HepG2 (cell line): ENCODE results near the gene PVR. TPM values are rescaled to one million over a fixed set of nuclear protein-coding genes. Genes with fewer than 3 reads are reported as not detected.

Experiments
- JUN ChIP-seq: sonication (generic); formaldehyde crosslinking; IDR thresholded peaks from 2 replicates; pipeline ENCODE4 v1.4.0; 2020; ENCODE audit warnings: mild to moderate bottlenecking, missing genetic modification reagents
- RARA ChIP-seq: IDR thresholded peaks from 2 replicates; pipeline ENCODE4 v1.6.1; 2016; ENCODE audit warnings: missing genetic modification reagents, missing compliant biosample characterization
- SP1 ChIP-seq, 2 experiments: fragments of 450-650 bp in 1 of 2; sonication (generic) in 1 of 2; formaldehyde crosslinking in 1 of 2; IDR thresholded peaks; 2 replicates each; pipeline versions ENCODE4 v1.4.0 to v1.6.1; 2016 to 2020; ENCODE audit warnings: missing genetic modification reagents in 1 of 2
- TEAD2 ChIP-seq: sonication (generic); formaldehyde crosslinking; IDR thresholded peaks from 2 replicates; pipeline ENCODE4 v1.9.0; 2021; ENCODE audit warnings: missing genetic modification reagents
- ZNF263 ChIP-seq: sonication (generic); formaldehyde crosslinking; IDR thresholded peaks from 2 replicates; pipeline ENCODE4 v1.4.0; 2020; ENCODE audit warnings: missing genetic modification reagents
- ZNF850 ChIP-seq: sonication (generic); formaldehyde crosslinking; conservative IDR thresholded peaks from 2 replicates; pipeline ENCODE4 v1.9.0; 2021; ENCODE audit warnings: mild to moderate bottlenecking, missing genetic modification reagents
- polyA plus RNA-seq, 8 experiments: library from polyadenylated mRNA; depleted of rRNA in 3 of 8; stranded (reverse) in 7 of 8; unstranded in 1 of 8; fragments of >200 nt; fragmentation: Illumina TruSeq in 4 of 8; extraction: Trizol in 4 of 8; gene quantifications; 2 replicates each; pipeline versions ENCODE4 v1.2.1 to v1.2.3, GENCODE V29; 2011 to 2016; ENCODE audit warnings: low read depth in 4 of 8, missing spikeins in 1 of 8, mixed read lengths in 1 of 8; ENCODE audit not compliant: insufficient read depth in 1 of 8
- total RNA-seq, 5 experiments: library from RNA; depleted of rRNA; stranded (reverse); fragments of >200 nt; fragmentation: Illumina TruSeq; extraction: Trizol; gene quantifications; 2 replicates each; pipeline ENCODE4 v1.2.3, GENCODE V29; 2016; ENCODE audit warnings: low read depth in 1 of 5
- TF ChIP-seq, protein P1 (sequence below): sonication (generic); formaldehyde crosslinking; IDR thresholded peaks from one replicate; pipeline ENCODE4 v1.5.1; 2020; ENCODE audit warnings: mild to moderate bottlenecking, missing genetic modification reagents; ENCODE audit errors: not compliant biosample characterization
- TF ChIP-seq, protein P2 (sequence below): sonication (generic); formaldehyde crosslinking; IDR thresholded peaks from 2 replicates; pipeline ENCODE4 v1.8.1; 2023; ENCODE audit warnings: mild to moderate bottlenecking, missing genetic modification reagents, borderline replicate concordance
- TF ChIP-seq, protein P3 (sequence below): sonication (generic); formaldehyde crosslinking; IDR thresholded peaks from 2 replicates; pipeline ENCODE4 v1.4.0; 2020; ENCODE audit warnings: missing genetic modification reagents, borderline replicate concordance
- TF ChIP-seq, protein P4 (sequence below): sonication (generic); formaldehyde crosslinking; IDR thresholded peaks from 2 replicates; pipeline ENCODE4 v1.5.1; 2020; ENCODE audit warnings: missing genetic modification reagents, mild to moderate bottlenecking, borderline replicate concordance
- TF ChIP-seq, protein P5 (sequence below): sonication (generic); formaldehyde crosslinking; IDR thresholded peaks from 2 replicates; pipeline ENCODE4 v1.4.0; 2020; ENCODE audit warnings: mild to moderate bottlenecking, low read depth, missing genetic modification reagents
- TF ChIP-seq, protein P6 (sequence below): sonication (generic); formaldehyde crosslinking; conservative IDR thresholded peaks from 2 replicates; pipeline ENCODE4 v1.8.1; 2023; ENCODE audit warnings: missing genetic modification reagents

The PVR gene
- total and polyA plus RNA-seq, 2 of the 13 experiments (the other 11 are each of a cell fraction or from before 2014, with no cell fraction given), result 43.4 to 46.6 TPM

DNA sequence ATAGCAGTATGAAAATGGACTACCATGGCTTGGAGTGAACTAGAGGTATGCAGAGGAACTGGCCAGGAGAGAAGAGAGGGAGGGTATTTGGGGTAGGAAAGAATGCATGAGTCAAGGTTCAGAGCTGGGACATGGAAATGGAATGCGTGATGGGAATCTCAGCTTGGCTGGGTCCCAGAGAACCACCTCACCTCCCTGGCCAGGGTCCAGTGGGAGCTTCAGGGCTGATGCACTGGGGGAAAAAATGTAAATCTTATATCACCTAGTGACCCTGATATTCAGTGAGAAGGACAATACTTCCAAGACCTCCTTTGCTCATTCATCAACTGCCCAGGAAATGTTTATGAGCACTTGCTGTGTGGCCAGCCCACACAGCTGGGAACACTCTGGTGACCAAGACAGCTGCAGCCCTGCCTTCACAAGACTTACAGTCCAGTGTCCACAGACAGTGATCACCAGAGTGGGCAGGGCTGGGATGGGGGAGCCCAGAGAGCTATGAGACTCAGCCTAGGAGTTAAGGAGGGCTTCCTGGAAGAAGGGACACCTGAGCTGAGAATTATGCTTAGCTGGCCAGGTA lies 17.6 kb upstream of the PVR start (continued):
- TF ChIP-seq, protein P1, sequence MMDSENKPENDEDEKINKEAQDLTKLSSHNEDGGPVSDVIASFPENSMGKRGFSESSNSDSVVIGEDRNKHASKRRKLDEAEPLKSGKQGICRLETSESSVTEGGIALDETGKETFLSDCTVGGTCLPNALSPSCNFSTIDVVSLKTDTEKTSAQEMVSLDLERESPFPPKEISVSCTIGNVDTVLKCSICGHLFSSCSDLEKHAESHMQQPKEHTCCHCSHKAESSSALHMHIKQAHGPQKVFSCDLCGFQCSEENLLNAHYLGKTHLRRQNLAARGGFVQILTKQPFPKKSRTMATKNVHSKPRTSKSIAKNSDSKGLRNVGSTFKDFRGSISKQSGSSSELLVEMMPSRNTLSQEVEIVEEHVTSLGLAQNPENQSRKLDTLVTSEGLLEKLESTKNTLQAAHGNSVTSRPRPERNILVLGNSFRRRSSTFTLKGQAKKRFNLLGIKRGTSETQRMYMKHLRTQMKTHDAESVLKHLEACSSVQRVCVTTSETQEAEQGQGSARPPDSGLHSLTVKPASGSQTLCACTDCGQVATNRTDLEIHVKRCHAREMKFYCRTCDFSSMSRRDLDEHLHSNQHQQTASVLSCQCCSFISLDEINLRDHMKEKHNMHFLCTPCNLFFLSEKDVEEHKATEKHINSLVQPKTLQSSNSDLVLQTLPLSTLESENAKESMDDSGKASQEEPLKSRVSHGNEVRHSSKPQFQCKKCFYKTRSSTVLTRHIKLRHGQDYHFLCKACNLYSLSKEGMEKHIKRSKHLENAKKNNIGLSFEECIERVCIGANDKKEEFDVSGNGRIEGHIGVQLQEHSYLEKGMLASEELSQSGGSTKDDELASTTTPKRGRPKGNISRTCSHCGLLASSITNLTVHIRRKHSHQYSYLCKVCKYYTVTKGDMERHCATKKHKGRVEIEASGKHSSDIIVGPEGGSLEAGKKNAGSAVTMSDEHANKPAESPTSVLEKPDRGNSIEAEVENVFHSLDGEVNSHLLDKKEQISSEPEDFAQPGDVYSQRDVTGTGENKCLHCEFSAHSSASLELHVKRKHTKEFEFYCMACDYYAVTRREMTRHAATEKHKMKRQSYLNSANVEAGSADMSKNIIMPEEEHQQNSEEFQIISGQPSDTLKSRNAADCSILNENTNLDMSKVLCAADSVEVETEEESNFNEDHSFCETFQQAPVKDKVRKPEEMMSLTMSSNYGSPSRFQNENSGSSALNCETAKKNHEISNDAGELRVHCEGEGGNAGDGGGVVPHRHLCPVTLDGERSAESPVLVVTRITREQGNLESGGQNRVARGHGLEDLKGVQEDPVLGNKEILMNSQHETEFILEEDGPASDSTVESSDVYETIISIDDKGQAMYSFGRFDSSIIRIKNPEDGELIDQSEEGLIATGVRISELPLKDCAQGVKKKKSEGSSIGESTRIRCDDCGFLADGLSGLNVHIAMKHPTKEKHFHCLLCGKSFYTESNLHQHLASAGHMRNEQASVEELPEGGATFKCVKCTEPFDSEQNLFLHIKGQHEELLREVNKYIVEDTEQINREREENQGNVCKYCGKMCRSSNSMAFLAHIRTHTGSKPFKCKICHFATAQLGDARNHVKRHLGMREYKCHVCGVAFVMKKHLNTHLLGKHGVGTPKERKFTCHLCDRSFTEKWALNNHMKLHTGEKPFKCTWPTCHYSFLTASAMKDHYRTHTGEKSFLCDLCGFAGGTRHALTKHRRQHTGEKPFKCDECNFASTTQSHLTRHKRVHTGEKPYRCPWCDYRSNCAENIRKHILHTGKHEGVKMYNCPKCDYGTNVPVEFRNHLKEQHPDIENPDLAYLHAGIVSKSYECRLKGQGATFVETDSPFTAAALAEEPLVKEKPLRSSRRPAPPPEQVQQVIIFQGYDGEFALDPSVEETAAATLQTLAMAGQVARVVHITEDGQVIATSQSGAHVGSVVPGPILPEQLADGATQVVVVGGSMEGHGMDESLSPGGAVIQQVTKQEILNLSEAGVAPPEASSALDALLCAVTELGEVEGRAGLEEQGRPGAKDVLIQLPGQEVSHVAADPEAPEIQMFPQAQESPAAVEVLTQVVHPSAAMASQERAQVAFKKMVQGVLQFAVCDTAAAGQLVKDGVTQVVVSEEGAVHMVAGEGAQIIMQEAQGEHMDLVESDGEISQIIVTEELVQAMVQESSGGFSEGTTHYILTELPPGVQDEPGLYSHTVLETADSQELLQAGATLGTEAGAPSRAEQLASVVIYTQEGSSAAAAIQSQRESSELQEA (CRISPR knock-in tag), result no peak
- TF ChIP-seq, protein P2, sequence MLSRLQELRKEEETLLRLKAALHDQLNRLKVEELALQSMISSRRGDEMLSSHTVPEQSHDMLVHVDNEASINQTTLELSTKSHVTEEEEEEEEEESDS, result no peak
- TF ChIP-seq RARA (CRISPR knock-in tag) (peak; percentile 74), TEAD2 (CRISPR knock-in tag) (no peak), JUN (no peak), ZNF850 (CRISPR knock-in tag) (no peak), ZNF263 (CRISPR knock-in tag) (no peak), SP1 (IDR thresholded peaks at IDR 0.05) (no peak), SP1 (CRISPR knock-in tag; IDR thresholded peaks at IDR 0.05) (no peak)
- TF ChIP-seq, protein P3, sequence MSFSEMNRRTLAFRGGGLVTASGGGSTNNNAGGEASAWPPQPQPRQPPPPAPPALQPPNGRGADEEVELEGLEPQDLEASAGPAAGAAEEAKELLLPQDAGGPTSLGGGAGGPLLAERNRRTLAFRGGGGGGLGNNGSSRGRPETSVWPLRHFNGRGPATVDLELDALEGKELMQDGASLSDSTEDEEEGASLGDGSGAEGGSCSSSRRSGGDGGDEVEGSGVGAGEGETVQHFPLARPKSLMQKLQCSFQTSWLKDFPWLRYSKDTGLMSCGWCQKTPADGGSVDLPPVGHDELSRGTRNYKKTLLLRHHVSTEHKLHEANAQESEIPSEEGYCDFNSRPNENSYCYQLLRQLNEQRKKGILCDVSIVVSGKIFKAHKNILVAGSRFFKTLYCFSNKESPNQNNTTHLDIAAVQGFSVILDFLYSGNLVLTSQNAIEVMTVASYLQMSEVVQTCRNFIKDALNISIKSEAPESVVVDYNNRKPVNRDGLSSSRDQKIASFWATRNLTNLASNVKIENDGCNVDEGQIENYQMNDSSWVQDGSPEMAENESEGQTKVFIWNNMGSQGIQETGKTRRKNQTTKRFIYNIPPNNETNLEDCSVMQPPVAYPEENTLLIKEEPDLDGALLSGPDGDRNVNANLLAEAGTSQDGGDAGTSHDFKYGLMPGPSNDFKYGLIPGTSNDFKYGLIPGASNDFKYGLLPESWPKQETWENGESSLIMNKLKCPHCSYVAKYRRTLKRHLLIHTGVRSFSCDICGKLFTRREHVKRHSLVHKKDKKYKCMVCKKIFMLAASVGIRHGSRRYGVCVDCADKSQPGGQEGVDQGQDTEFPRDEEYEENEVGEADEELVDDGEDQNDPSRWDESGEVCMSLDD (CRISPR knock-in tag), result no peak
- TF ChIP-seq, protein P4, sequence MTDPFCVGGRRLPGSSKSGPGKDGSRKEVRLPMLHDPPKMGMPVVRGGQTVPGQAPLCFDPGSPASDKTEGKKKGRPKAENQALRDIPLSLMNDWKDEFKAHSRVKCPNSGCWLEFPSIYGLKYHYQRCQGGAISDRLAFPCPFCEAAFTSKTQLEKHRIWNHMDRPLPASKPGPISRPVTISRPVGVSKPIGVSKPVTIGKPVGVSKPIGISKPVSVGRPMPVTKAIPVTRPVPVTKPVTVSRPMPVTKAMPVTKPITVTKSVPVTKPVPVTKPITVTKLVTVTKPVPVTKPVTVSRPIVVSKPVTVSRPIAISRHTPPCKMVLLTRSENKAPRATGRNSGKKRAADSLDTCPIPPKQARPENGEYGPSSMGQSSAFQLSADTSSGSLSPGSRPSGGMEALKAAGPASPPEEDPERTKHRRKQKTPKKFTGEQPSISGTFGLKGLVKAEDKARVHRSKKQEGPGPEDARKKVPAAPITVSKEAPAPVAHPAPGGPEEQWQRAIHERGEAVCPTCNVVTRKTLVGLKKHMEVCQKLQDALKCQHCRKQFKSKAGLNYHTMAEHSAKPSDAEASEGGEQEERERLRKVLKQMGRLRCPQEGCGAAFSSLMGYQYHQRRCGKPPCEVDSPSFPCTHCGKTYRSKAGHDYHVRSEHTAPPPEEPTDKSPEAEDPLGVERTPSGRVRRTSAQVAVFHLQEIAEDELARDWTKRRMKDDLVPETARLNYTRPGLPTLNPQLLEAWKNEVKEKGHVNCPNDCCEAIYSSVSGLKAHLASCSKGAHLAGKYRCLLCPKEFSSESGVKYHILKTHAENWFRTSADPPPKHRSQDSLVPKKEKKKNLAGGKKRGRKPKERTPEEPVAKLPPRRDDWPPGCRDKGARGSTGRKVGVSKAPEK, result no peak
- TF ChIP-seq, protein P5, sequence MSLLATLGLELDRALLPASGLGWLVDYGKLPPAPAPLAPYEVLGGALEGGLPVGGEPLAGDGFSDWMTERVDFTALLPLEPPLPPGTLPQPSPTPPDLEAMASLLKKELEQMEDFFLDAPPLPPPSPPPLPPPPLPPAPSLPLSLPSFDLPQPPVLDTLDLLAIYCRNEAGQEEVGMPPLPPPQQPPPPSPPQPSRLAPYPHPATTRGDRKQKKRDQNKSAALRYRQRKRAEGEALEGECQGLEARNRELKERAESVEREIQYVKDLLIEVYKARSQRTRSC (CRISPR knock-in tag), result no peak
- TF ChIP-seq, protein P6, sequence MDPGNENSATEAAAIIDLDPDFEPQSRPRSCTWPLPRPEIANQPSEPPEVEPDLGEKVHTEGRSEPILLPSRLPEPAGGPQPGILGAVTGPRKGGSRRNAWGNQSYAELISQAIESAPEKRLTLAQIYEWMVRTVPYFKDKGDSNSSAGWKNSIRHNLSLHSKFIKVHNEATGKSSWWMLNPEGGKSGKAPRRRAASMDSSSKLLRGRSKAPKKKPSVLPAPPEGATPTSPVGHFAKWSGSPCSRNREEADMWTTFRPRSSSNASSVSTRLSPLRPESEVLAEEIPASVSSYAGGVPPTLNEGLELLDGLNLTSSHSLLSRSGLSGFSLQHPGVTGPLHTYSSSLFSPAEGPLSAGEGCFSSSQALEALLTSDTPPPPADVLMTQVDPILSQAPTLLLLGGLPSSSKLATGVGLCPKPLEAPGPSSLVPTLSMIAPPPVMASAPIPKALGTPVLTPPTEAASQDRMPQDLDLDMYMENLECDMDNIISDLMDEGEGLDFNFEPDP (CRISPR knock-in tag), result no peak
